ENCODE results near the gene ETFBKMT.
"Not testable (repeated sequence)": the region's sequence is repeated elsewhere in the genome, so short reads cannot be mapped to it uniquely, and the experiment has no call there.

Gene ETFBKMT

GRCh38 chr12:31664038-31664437, 4.5 kb downstream of the ETFBKMT start:
- no peaks in the 10 kb centered on the region for H3K27me3 ChIP-seq (ENCODE audit: control insufficient read depth, low read length)
- H3K27ac ChIP-seq (ENCODE audit: low read depth, low read length): no peak overlapping the region
- peaks cover 5% of the 10 kb centered on the region; the same call in 1 of the 2 replicates for H3F3A ChIP-seq (ENCODE audit: control insufficient read depth, insufficient read depth)
- no peaks in the 10 kb centered on the region for H3K9me2 ChIP-seq (replicated peaks; ENCODE audit: control insufficient read depth, low read length)
- TF ChIP-seq CTCF (IDR thresholded peaks at IDR 0.05; ENCODE audit: low read depth, low read length, poor library complexity, severe bottlenecking) (no peak), EZH2phosphoT487 (IDR thresholded peaks at IDR 0.05; ENCODE audit: borderline replicate concordance, low read length) (no peak)
- no peaks in the 10 kb centered on the region for H3K79me2 ChIP-seq (ENCODE audit: control insufficient read depth, low read length)
- no peak overlapping the region for H3K4me2 ChIP-seq (ENCODE audit: low read length)
- H3K4me1 ChIP-seq (ENCODE audit: control insufficient read depth, low read length): peaks cover 9% of the 10 kb centered on the region
- no peaks in the 10 kb centered on the region for H3K9me3 ChIP-seq (ENCODE audit: control insufficient read depth, insufficient read depth, low read length)
- H3K36me3 ChIP-seq (ENCODE audit: control insufficient read depth, low read length): peaks cover 3% of the 10 kb centered on the region; the same call in 1 of the 2 replicates
- H4K20me1 ChIP-seq (ENCODE audit: control insufficient read depth, insufficient read depth, low read depth, low read length): no peaks in the 10 kb centered on the region
- no peak overlapping the region for H3K4me3 ChIP-seq (ENCODE audit: low read length)

GRCh38 chr12:31669020-31669419, 9.5 kb downstream of the ETFBKMT start:
- H4K20me1 ChIP-seq (ENCODE audit: control insufficient read depth, insufficient read depth, low read depth, low read length): no peaks in the 10 kb centered on the region
- no peaks in the 10 kb centered on the region for H3K9me3 ChIP-seq (ENCODE audit: control insufficient read depth, insufficient read depth, low read length)
- H3K9me2 ChIP-seq (replicated peaks; ENCODE audit: control insufficient read depth, low read length): no peaks in the 10 kb centered on the region
- no peak overlapping the region for H3K4me2 ChIP-seq (ENCODE audit: low read length)
- TF ChIP-seq CTCF (IDR thresholded peaks at IDR 0.05; ENCODE audit: low read depth, low read length, poor library complexity, severe bottlenecking): no peak
- TF ChIP-seq EZH2phosphoT487 (IDR thresholded peaks at IDR 0.05; ENCODE audit: borderline replicate concordance, low read length): no peak
- no peaks in the 10 kb centered on the region for H3K4me1 ChIP-seq (ENCODE audit: control insufficient read depth, low read length)
- H3K79me2 ChIP-seq (ENCODE audit: control insufficient read depth, low read length): no peaks in the 10 kb centered on the region
- H3K4me3 ChIP-seq (ENCODE audit: low read length): no peak overlapping the region
- no peak overlapping the region for H3K27ac ChIP-seq (ENCODE audit: low read depth, low read length)
- no peaks in the 10 kb centered on the region for H3K27me3 ChIP-seq (ENCODE audit: control insufficient read depth, low read length)
- H3K36me3 ChIP-seq (ENCODE audit: control insufficient read depth, low read length): no peaks in the 10 kb centered on the region
- no peaks in the 10 kb centered on the region for H3F3A ChIP-seq (ENCODE audit: control insufficient read depth, insufficient read depth)

DNA sequence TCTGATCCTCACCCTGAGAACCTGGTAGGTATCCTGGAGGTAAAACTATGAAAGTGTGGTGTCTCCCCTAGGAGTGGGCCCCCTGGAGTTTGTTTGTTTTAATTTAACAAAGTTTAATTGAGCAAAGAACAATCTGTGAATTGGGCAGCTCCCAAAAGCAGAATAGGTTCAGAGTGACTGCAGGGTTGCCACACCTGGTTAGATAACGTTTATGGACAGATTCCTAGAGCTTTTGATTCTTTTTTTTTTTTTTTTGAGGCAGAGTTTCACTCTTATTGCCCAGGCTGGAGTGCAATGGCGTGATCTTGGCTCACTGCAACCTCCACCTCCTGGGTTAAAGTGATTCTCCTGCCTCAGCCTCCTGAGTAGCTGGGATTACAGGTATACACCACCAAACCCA, 10.1 kb downstream of the ETFBKMT start:
- not testable (repeated sequence) for H3F3A ChIP-seq (ENCODE audit: control insufficient read depth, insufficient read depth); H3K4me2 ChIP-seq (ENCODE audit: low read length); H3K27ac ChIP-seq (ENCODE audit: low read depth, low read length); H3K27me3 ChIP-seq (ENCODE audit: control insufficient read depth, low read length); H3K9me2 ChIP-seq (replicated peaks; ENCODE audit: control insufficient read depth, low read length); H3K9me3 ChIP-seq (ENCODE audit: control insufficient read depth, insufficient read depth, low read length); H4K20me1 ChIP-seq (ENCODE audit: control insufficient read depth, insufficient read depth, low read depth, low read length); H3K79me2 ChIP-seq (ENCODE audit: control insufficient read depth, low read length); H3K4me1 ChIP-seq (ENCODE audit: control insufficient read depth, low read length); H3K36me3 ChIP-seq (ENCODE audit: control insufficient read depth, low read length); H3K4me3 ChIP-seq (ENCODE audit: low read length)

GRCh38 chr12:31672521-31672920, 13.0 kb downstream of the ETFBKMT start:
- no peak overlapping the region for H3K27ac ChIP-seq (ENCODE audit: low read depth, low read length)
- H3K27me3 ChIP-seq (ENCODE audit: control insufficient read depth, low read length): no peaks in the 10 kb centered on the region
- H3K36me3 ChIP-seq (ENCODE audit: control insufficient read depth, low read length): no peaks in the 10 kb centered on the region
- TF ChIP-seq EZH2phosphoT487 (IDR thresholded peaks at IDR 0.05; ENCODE audit: borderline replicate concordance, low read length) (no peak), CTCF (IDR thresholded peaks at IDR 0.05; ENCODE audit: low read depth, low read length, poor library complexity, severe bottlenecking) (no peak)
- no peaks in the 10 kb centered on the region for H3K4me1 ChIP-seq (ENCODE audit: control insufficient read depth, low read length)
- no peaks in the 10 kb centered on the region for H3K9me3 ChIP-seq (ENCODE audit: control insufficient read depth, insufficient read depth, low read length)
- no peaks in the 10 kb centered on the region for H3K79me2 ChIP-seq (ENCODE audit: control insufficient read depth, low read length)
- H3K4me3 ChIP-seq (ENCODE audit: low read length): no peak overlapping the region
- no peaks in the 10 kb centered on the region for H4K20me1 ChIP-seq (ENCODE audit: control insufficient read depth, insufficient read depth, low read depth, low read length)
- no peaks in the 10 kb centered on the region for H3F3A ChIP-seq (ENCODE audit: control insufficient read depth, insufficient read depth)
- no peak overlapping the region for H3K4me2 ChIP-seq (ENCODE audit: low read length)
- H3K9me2 ChIP-seq (replicated peaks; ENCODE audit: control insufficient read depth, low read length): no peaks in the 10 kb centered on the region

Data from DOHH2 (cell line).